K562 (cell line): ENCODE data around the gene GPR78. TPM values are rescaled to one million over a fixed set of nuclear protein-coding genes. Genes with fewer than 3 reads are reported as not detected.
A peak's percentile ranks its signal among the peaks of the same experiment; 100 is the strongest.

Source experiments
- ATF7 ChIP-seq: fragments of 450-650 bp; IDR thresholded peaks from 2 replicates; pipeline ENCODE4 v1.7.1; 2014; ENCODE audit warnings: mild to moderate bottlenecking, moderate library complexity
- CTBP1 ChIP-seq: fragments of 450-650 bp; IDR thresholded peaks from 2 replicates; pipeline ENCODE4 v1.6.1; 2016; ENCODE audit warnings: borderline replicate concordance
- GATAD2A ChIP-seq: fragments of 450-650 bp; IDR thresholded peaks from 2 replicates; pipeline ENCODE4 v1.6.1; 2017
- HDAC2 ChIP-seq: fragments of 450-650 bp; IDR thresholded peaks from 2 replicates; pipeline ENCODE4 v1.6.1; 2016; ENCODE audit warnings: mild to moderate bottlenecking
- HLTF ChIP-seq: fragments of 450-650 bp; IDR thresholded peaks from 2 replicates; pipeline ENCODE4 v1.6.1; 2016
- LCOR ChIP-seq: sonication (generic); formaldehyde crosslinking; IDR thresholded peaks from 2 replicates; pipeline ENCODE4 v1.8.0; 2022; ENCODE audit warnings: mild to moderate bottlenecking, missing genetic modification reagents
- MAFK ChIP-seq: IDR thresholded peaks from 2 replicates; pipeline ENCODE4 v1.6.1; 2011; ENCODE audit warnings: low read length, improper control_type of control experiment
- NELFE ChIP-seq: IDR thresholded peaks from 2 replicates; pipeline ENCODE4 v1.6.1; 2011; ENCODE audit warnings: mild to moderate bottlenecking; ENCODE audit not compliant: insufficient read depth, insufficient read length
- NR4A1 ChIP-seq, 2 experiments: fragments of 250-450 bp in 1 of 2; fragments of 450-650 bp in 1 of 2; sonication (Bioruptor Pico) in 1 of 2; IDR thresholded peaks; 2 replicates each; pipeline versions ENCODE4 v1.4.0 to v1.6.1; 2016 to 2020; ENCODE audit warnings: mild to moderate bottlenecking in 2 of 2, missing compliant biosample characterization in 1 of 2, missing genetic modification characterization in 1 of 2, moderate library complexity in 1 of 2
- PHF21A ChIP-seq: fragments of 450-650 bp; IDR thresholded peaks from 2 replicates; pipeline ENCODE4 v1.6.1; 2017; ENCODE audit warnings: low read depth, borderline replicate concordance
- POLR2B ChIP-seq: fragments of 450-650 bp; IDR thresholded peaks from 2 replicates; pipeline ENCODE4 v1.6.1; 2018; ENCODE audit warnings: low read depth; ENCODE audit not compliant: partially characterized antibody
- RBM15 ChIP-seq: fragments of 200-400 bp; formaldehyde crosslinking; IDR thresholded peaks from 2 replicates; pipeline ENCODE4 v1.6.1; 2018; ENCODE audit warnings: mild to moderate bottlenecking, low read length, moderate library complexity; ENCODE audit not compliant: insufficient read depth
- SMC3 ChIP-seq: conservative IDR thresholded peaks from 2 replicates; pipeline ENCODE4 v1.6.1; 2011; ENCODE audit warnings: low read depth, low read length, improper control_type of control experiment; ENCODE audit not compliant: insufficient read depth
- SNRNP70 ChIP-seq: fragments of 200-400 bp; formaldehyde crosslinking; optimal IDR thresholded peaks from 2 replicates; pipeline ENCODE3; 2017; ENCODE audit warnings: low read depth, low read length
- SP1 ChIP-seq: sonication (generic); formaldehyde crosslinking; IDR thresholded peaks from 2 replicates; pipeline ENCODE4 v1.8.1; 2022; ENCODE audit warnings: mild to moderate bottlenecking, missing genetic modification reagents
- SRF ChIP-seq, 2 experiments: fragments of 250-450, 450-650 bp in 1 of 2; sonication (Bioruptor Pico) in 1 of 2; sonication (generic) in 1 of 2; formaldehyde crosslinking; IDR thresholded peaks; 2 replicates each; pipeline versions ENCODE4 v1.5.0 to v1.5.1; 2020 to 2022; ENCODE audit warnings: mild to moderate bottlenecking in 1 of 2, missing genetic modification reagents in 1 of 2
- THAP7 ChIP-seq: fragments of 250-450 bp; sonication (Bioruptor Pico); IDR thresholded peaks from 2 replicates; pipeline ENCODE4 v1.5.0; 2021
- TOE1 ChIP-seq, 2 experiments: fragments of 450-650 bp in 1 of 2; sonication (generic) in 1 of 2; formaldehyde crosslinking in 1 of 2; IDR thresholded peaks; 2 replicates each; pipeline versions ENCODE4 v1.7.1 to v1.8.0; 2016 to 2022; ENCODE audit warnings: borderline replicate concordance in 2 of 2, mild to moderate bottlenecking in 2 of 2, antibody characterized with exemption in 1 of 2, inconsistent platforms in 1 of 2, low read depth in 1 of 2, missing genetic modification reagents in 1 of 2, moderate library complexity in 1 of 2
- ZNF263 ChIP-seq: sonication (generic); formaldehyde crosslinking; IDR thresholded peaks from 2 replicates; pipeline ENCODE4 v1.8.0; 2022; ENCODE audit warnings: mild to moderate bottlenecking, missing genetic modification reagents, borderline replicate concordance
- polyA plus RNA-seq, 8 experiments: library from polyadenylated mRNA; depleted of rRNA in 4 of 8; stranded (reverse) in 5 of 8; unstranded in 3 of 8; fragments of >200 nt; fragmentation: Nextera tagmentation in 2 of 8; fragmentation: Illumina TruSeq in 1 of 8; extraction: Ambion mirVana in 2 of 8; extraction: Trizol in 1 of 8; gene quantifications; 2 replicates each; pipeline versions ENCODE4 v1.2.1 to v1.2.3, GENCODE V29; 2011 to 2014; ENCODE audit warnings: inconsistent platforms in 1 of 8, missing spikeins in 1 of 8
- total RNA-seq, 7 experiments: library from RNA; depleted of rRNA in 6 of 7; stranded (reverse); fragments of >200 nt in 6 of 7; fragmentation: Illumina TruSeq in 2 of 7; extraction: Trizol in 2 of 7; gene quantifications; 2 replicates each; pipeline versions ENCODE4 v1.2.1 to v1.2.3, GENCODE V29; 2011 to 2021; ENCODE audit warnings: low replicate concordance in 1 of 7
- TF ChIP-seq, protein P1 (sequence below): sonication (generic); formaldehyde crosslinking; IDR thresholded peaks from 2 replicates; pipeline ENCODE4 v1.8.1; 2023; ENCODE audit warnings: mild to moderate bottlenecking, missing genetic modification reagents
- TF ChIP-seq, protein P2 (sequence below): fragments of 250-450 bp; sonication (Bioruptor Pico); IDR thresholded peaks from 2 replicates; pipeline ENCODE4 v1.5.0; 2020; ENCODE audit warnings: mild to moderate bottlenecking, borderline replicate concordance
- TF ChIP-seq, protein P3 (sequence below): fragments of 450-650 bp; conservative IDR thresholded peaks from 2 replicates; pipeline ENCODE4 v1.6.1; 2016; ENCODE audit warnings: missing genetic modification characterization, low read depth, mild to moderate bottlenecking, missing compliant biosample characterization, moderate library complexity

The GPR78 gene
- total and polyA plus RNA-seq, 9 of the 15 experiments (the other 6 are each of a cell fraction or from before 2014, with no cell fraction given), result 0.04 to 0.13 (median 0.07) TPM; not detected in 4

DNA sequence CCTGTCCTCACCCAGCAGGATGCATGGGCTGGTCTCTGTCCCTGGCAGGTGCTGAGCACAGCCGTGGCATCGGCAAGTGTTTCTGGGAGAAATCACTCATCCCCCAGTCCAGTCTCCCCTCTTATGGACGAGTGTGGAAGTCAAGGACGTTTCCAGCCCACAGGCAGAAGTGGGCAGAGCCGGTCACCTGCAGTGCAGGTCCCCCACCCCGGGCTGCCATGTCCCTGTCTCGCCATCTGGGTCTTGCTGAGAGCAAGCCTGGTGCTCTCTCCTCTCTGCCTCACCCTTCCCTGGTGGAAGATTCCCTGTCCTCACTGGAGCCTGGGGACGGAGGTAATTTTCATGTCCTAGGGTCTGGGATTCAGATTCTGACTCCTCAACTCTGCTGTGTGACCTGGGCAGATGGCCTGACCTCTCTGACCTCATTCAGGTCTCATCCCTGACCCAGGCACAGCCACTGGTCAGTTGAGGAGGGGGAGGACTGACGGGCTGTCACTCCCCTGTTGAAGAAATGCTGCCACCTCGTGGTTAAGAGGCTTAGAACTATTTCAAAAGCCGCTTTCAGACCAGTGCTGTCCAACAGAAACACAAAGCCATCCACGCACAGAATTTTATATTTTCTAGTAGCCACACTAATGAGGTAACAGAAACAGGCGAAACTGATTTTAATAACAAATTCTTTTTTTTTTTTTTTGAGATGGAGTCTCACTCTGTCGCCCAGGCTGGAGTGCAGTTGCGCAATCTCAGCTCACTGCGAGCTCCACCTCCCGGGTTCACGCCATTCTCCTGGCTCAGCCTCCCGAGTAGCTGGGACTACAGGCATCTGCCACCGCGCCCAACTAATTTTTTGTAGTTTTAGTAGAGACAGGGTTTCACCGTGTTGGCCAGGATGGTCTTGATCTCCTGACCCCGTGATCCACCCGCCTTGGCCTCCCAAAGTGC is 14.2 kb downstream of the GPR78 start (continued):
- TF ChIP-seq SP1 (CRISPR knock-in tag) (0 out of 2 replicates have a peak, but pooled peaks have one; percentile 35), GATAD2A (no peak), ATF7 (peak; percentile 71), SNRNP70 (no peak), SMC3 (peak; percentile 89), POLR2B (no peak), HDAC2 (peak; percentile 74; the same call in 1 of the 2 replicates), ZNF263 (CRISPR knock-in tag) (peak; percentile 84), PHF21A (no peak), TOE1 (IDR thresholded peaks at IDR 0.05; ENCODE audit: borderline replicate concordance) (peak; percentile 44; the same call in 1 of the 2 replicates), TOE1 (CRISPR knock-in tag; IDR thresholded peaks at IDR 0.05; ENCODE audit: borderline replicate concordance, low read depth) (no peak), LCOR (CRISPR knock-in tag) (no peak), NR4A1 (CRISPR knock-in tag; IDR thresholded peaks at IDR 0.05) (no peak), NR4A1 (tag; IDR thresholded peaks at IDR 0.05) (no peak), HLTF (no peak), CTBP1 (peak; percentile 49; the same call in 1 of the 2 replicates), SRF (CRISPR knock-in tag; IDR thresholded peaks at IDR 0.05) (peak in 1 of 2 experiments; percentile 30; a peak in 1 of 4 replicates), NELFE (no peak), MAFK (no peak), RBM15 (no peak), THAP7 (CRISPR knock-in tag) (no peak)
- TF ChIP-seq, protein P1, sequence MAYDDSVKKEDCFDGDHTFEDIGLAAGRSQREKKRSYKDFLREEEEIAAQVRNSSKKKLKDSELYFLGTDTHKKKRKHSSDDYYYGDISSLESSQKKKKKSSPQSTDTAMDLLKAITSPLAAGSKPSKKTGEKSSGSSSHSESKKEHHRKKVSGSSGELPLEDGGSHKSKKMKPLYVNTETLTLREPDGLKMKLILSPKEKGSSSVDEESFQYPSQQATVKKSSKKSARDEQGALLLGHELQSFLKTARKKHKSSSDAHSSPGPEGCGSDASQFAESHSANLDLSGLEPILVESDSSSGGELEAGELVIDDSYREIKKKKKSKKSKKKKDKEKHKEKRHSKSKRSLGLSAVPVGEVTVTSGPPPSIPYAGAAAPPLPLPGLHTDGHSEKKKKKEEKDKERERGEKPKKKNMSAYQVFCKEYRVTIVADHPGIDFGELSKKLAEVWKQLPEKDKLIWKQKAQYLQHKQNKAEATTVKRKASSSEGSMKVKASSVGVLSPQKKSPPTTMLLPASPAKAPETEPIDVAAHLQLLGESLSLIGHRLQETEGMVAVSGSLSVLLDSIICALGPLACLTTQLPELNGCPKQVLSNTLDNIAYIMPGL (CRISPR knock-in tag), result no peak
- TF ChIP-seq, protein P2, sequence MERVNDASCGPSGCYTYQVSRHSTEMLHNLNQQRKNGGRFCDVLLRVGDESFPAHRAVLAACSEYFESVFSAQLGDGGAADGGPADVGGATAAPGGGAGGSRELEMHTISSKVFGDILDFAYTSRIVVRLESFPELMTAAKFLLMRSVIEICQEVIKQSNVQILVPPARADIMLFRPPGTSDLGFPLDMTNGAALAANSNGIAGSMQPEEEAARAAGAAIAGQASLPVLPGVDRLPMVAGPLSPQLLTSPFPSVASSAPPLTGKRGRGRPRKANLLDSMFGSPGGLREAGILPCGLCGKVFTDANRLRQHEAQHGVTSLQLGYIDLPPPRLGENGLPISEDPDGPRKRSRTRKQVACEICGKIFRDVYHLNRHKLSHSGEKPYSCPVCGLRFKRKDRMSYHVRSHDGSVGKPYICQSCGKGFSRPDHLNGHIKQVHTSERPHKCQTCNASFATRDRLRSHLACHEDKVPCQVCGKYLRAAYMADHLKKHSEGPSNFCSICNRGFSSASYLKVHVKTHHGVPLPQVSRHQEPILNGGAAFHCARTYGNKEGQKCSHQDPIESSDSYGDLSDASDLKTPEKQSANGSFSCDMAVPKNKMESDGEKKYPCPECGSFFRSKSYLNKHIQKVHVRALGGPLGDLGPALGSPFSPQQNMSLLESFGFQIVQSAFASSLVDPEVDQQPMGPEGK (CRISPR knock-in tag), result no peak
- TF ChIP-seq, protein P3, sequence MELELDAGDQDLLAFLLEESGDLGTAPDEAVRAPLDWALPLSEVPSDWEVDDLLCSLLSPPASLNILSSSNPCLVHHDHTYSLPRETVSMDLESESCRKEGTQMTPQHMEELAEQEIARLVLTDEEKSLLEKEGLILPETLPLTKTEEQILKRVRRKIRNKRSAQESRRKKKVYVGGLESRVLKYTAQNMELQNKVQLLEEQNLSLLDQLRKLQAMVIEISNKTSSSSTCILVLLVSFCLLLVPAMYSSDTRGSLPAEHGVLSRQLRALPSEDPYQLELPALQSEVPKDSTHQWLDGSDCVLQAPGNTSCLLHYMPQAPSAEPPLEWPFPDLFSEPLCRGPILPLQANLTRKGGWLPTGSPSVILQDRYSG (tag), result no peak
